NCI-H774 (cell line): ENCODE results near the gene TBC1D3.
"Not testable (repeated sequence)": the region's sequence is repeated elsewhere in the genome, so short reads cannot be mapped to it uniquely, and the experiment has no call there.

ENCODE experiments used
- DNase-seq: peaks from one replicate; lab custom pipeline; 2025; lab: John Stamatoyannopoulos, UW

TBC1D3 gene

DNA sequence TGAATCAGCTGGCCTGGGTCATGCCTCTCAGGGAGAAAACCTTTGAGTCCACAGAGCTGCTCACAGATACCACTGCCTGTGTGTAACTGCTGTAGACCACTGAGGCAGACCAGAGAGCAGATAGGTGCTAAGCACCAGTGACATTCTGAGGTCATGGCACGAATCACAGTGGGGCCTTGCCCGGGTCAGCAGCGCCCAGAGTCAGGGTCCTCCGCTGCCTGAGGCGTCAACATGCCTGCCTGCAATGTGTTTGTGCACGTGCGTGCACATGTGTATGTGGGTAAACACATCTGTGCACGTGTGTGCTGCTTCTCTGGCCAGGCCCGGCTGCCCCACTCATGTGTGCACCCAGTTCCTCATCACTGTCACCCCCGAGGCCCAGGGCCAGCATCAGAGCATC, at the start of gene TBC1D3:
TBC1D3 (minus strand) TSS at position 101 of the 400 bp plus-strand sequence. CDS start 1,526 bp downstream, outside the sequence.
- not testable (repeated sequence) for DNase-seq

DNA sequence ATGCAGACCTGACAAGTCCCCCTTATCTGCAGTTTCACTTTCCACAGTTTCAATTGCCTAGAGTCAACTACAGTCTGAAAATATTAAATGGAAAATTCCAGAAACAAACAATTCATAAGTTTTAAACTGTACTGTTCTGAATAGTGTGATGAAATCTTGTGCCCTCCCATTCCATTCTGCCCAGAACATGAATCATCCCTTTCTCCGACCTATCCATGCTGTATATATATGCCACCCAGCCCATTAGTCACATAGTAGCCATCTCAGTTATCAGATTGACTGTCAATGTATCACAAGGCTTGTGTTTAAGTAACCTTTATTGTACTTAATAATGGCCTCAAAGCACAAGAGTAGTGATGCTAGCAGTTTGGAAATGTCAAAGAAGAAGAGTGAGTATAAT, 40.4 kb upstream of the TBC1D3 start:
- not testable (repeated sequence) for DNase-seq

DNA sequence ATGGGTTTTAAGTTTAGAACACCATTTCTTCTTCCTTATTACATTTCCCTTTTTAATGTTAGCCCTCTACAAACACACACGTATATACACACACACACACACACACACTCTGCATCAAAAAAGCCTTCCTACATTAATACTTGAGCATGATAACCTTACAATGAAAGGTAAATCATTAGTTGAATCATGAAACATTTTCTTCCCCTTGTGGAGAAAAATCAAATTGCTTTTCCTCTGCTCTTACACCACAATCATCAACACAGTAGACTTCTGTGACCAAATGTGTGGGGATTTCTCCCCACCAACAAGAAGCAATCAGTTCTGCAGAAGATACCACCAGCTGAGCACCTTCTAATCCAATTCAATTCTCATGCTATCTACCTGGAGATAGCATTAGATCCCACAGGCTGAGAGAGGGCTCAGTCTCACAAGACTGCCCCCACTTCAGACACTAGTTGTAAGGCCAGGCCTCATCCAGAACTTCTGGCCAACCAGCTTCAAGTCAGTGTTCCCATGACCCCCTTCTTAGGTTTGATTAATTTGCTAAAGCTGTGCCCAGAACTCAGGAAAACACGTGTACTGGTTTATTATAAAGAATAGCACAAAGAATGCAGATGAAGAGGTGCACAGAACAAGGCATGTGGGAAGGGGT, 33.6 kb upstream of the TBC1D3 start:
- DNase-seq: not testable (repeated sequence)

DNA sequence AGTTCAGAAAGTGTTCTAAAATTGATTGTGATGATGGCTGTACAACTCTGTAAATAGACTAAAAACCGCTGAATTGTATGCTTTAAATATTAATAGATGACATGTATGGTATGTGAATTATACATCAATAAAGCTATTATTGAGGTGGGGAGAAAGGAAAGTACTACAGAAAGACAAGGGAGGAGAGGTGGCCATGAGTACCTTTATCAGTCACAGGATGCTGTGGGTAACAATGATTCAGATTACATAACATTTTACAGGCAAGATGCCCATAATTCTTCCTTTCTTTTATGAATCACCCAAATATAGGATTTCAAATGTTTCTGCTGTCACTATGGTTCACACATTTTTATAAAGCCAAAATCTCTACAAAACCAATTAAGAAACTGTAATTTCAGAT, 28.5 kb upstream of the TBC1D3 start:
- not testable (repeated sequence) for DNase-seq

DNA sequence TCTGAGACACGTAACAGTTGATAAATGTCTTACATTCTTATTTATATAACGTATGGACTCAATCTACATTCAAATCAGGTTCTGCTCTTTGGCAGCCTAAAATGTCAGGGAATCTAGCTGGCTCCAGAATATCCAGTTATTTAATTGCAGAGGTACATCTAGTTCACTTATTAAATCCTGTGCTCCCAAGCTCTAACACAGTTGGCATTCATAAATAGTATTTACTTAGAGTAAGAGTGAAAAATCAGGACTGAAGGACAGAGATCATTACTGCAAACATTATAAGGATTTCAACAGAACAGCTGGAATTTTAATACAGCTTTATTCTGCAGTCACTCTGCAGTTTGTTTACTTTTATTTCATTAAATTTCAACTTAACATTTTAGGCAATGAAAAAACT, 7.9 kb upstream of the TBC1D3 start:
- not testable (repeated sequence) for DNase-seq

DNA sequence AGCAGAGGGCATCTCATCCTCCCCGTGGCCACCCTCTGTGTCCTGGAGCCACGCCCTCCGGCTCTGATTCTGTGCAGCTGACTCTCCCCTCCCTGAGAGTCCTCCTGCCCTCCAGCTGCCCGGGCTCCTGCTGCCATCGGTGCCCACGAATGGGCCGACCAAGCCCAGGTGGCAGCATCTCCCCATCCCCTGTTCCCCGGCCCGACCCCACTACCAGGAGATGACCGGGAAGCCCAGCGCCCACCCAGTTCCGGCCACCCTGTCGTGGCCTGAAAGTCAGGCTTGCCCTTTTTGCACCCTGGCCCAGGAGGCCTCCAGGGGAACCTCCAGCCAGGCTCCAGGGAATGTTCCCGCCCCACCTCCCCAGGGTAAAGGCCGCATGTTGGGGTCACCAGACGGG, 57.5 kb downstream of the TBC1D3 start:
- DNase-seq: not testable (repeated sequence)
